KMS-11 (cell line): ENCODE measurements around the gene KRTAP12-4.

Experiments used
- H2AFZ ChIP-seq: fragments of 200-600 bp; sonication (generic); 2 replicates; pipeline ENCODE4 v1.6.1; 2016; ENCODE audit warnings: antibody characterized with exemption, mixed run types, low read depth
- H3K27ac ChIP-seq: fragments of 200-600 bp; sonication (generic); 2 replicates; pipeline ENCODE4 v1.6.1; 2016; ENCODE audit warnings: mild to moderate bottlenecking, mixed run types
- H3K27me3 ChIP-seq: fragments of 200-600 bp; sonication (generic); 2 replicates; pipeline ENCODE4 v1.6.1; 2017; ENCODE audit warnings: mild to moderate bottlenecking, low read depth, mixed run types, moderate library complexity; ENCODE audit not compliant: insufficient read depth
- H3K36me3 ChIP-seq: fragments of 200-600 bp; sonication (generic); 2 replicates; pipeline ENCODE4 v1.6.1; 2017; ENCODE audit warnings: mild to moderate bottlenecking, mixed run types; ENCODE audit not compliant: insufficient read depth
- H3K4me1 ChIP-seq: fragments of 200-600 bp; sonication (generic); 2 replicates; pipeline ENCODE4 v1.6.1; 2016; ENCODE audit warnings: mild to moderate bottlenecking, low read depth, mixed run types; ENCODE audit not compliant: poor library complexity, severe bottlenecking
- H3K4me2 ChIP-seq: fragments of 200-600 bp; sonication (generic); 2 replicates; pipeline ENCODE4 v1.7.0; 2016; ENCODE audit warnings: mild to moderate bottlenecking, mixed run types
- H3K4me3 ChIP-seq: fragments of 200-600 bp; sonication (generic); IDR thresholded peaks from 2 replicates; pipeline ENCODE4 v1.6.1; 2017; ENCODE audit warnings: low read depth, low read length, mixed read lengths; ENCODE audit not compliant: insufficient read depth
- H3K79me2 ChIP-seq: fragments of 200-600 bp; sonication (generic); 2 replicates; pipeline ENCODE4 v1.6.1; 2016; ENCODE audit warnings: low read depth, mixed run types; ENCODE audit not compliant: insufficient read depth
- H3K9ac ChIP-seq: fragments of 200-600 bp; sonication (generic); 2 replicates; pipeline ENCODE4 v1.6.1; 2016; ENCODE audit warnings: mild to moderate bottlenecking, mixed run types
- H4K20me1 ChIP-seq: fragments of 200-600 bp; sonication (generic); 2 replicates; pipeline ENCODE4 v1.6.1; 2016; ENCODE audit warnings: mild to moderate bottlenecking, mixed run types; ENCODE audit not compliant: insufficient read depth
- CTCF ChIP-seq: fragments of 200-600 bp; sonication (generic); conservative IDR thresholded peaks from 2 replicates; pipeline ENCODE4 v1.6.1; 2017; ENCODE audit warnings: low read depth, mild to moderate bottlenecking, antibody characterized with exemption, low read length, moderate library complexity, mixed read lengths

KRTAP12-4 gene

GRCh38 chr21:44617071-44617501 is 37.4 kb downstream of the KRTAP12-4 start:
- Histone ChIP-seq H3K4me2 (no peak overlapping the region), H3K79me2 (no peaks in the 10 kb centered on the region), H4K20me1 (no peaks in the 10 kb centered on the region), H3K9ac (no peak overlapping the region), H3K27ac (no peak overlapping the region), H3K36me3 (no peaks in the 10 kb centered on the region), H2AFZ (no peak overlapping the region), H3K27me3 (peaks cover 39% of the 10 kb centered on the region), H3K4me3 (no peak overlapping the region), H3K4me1 (no peaks in the 10 kb centered on the region)
- TF ChIP-seq CTCF, result no peak

GRCh38 chr21:44616591-44616926 is 37.9 kb downstream of the KRTAP12-4 start:
- no peak for TF ChIP-seq CTCF
- H3K4me2 ChIP-seq, result no peak overlapping the region
- H4K20me1 ChIP-seq, result no peaks in the 10 kb centered on the region
- no peak overlapping the region for H3K27ac ChIP-seq
- no peaks in the 10 kb centered on the region for H3K4me1 ChIP-seq
- H3K36me3 ChIP-seq, result no peaks in the 10 kb centered on the region
- H3K9ac ChIP-seq, result no peak overlapping the region
- H2AFZ ChIP-seq, result no peak overlapping the region
- H3K27me3 ChIP-seq, result peaks cover 35% of the 10 kb centered on the region
- no peak overlapping the region for H3K4me3 ChIP-seq
- no peaks in the 10 kb centered on the region for H3K79me2 ChIP-seq

- Histone ChIP-seq H3K36me3 (no peaks in the 10 kb centered on the region), H3K79me2 (no peaks in the 10 kb centered on the region), H3K27ac (no peak overlapping the region), H4K20me1 (no peaks in the 10 kb centered on the region), H3K4me3 (no peak overlapping the region), H3K27me3 (peaks cover 32% of the 10 kb centered on the region), H3K4me2 (no peak overlapping the region), H2AFZ (no peak overlapping the region), H3K9ac (no peak overlapping the region), H3K4me1 (no peaks in the 10 kb centered on the region)
- no peak for TF ChIP-seq CTCF
These were observed 38.4 kb downstream of the KRTAP12-4 start for GRCh38 chr21:44615911-44616590.

- H3K4me3 ChIP-seq, result no peak overlapping the region
- no peak overlapping the region for H3K4me2 ChIP-seq
- TF ChIP-seq CTCF, result no peak
- H3K4me1 ChIP-seq, result no peaks in the 10 kb centered on the region
- H2AFZ ChIP-seq, result no peak overlapping the region
- H4K20me1 ChIP-seq, result no peaks in the 10 kb centered on the region
- no peaks in the 10 kb centered on the region for H3K36me3 ChIP-seq
- peaks cover 30% of the 10 kb centered on the region for H3K27me3 ChIP-seq
- H3K79me2 ChIP-seq, result no peaks in the 10 kb centered on the region
- no peak overlapping the region for H3K9ac ChIP-seq
- no peak overlapping the region for H3K27ac ChIP-seq
These were observed 39.0 kb downstream of the KRTAP12-4 start for GRCh38 chr21:44615466-44615865.
